Panc1 (cell line): ENCODE results near the gene ZNF124.

Source experiments
- CTCF ChIP-seq: fragments of 450-650 bp; IDR thresholded peaks from 2 replicates; pipeline ENCODE4 v1.5.1; 2017; ENCODE audit warnings: mild to moderate bottlenecking
- POLR2AphosphoS5 ChIP-seq: IDR thresholded peaks from 2 replicates; pipeline ENCODE4 v1.6.1; 2012; ENCODE audit warnings: mild to moderate bottlenecking, low read depth, low read length, moderate library complexity
- REST ChIP-seq, 2 experiments: IDR thresholded peaks; 2 replicates each; pipeline ENCODE4 v1.6.1; 2011 to 2012; ENCODE audit warnings: low read depth in 2 of 2, control low read depth in 1 of 2, low read length in 1 of 2, mild to moderate bottlenecking in 1 of 2, moderate library complexity in 1 of 2; ENCODE audit not compliant: insufficient read depth in 1 of 2

GRCh38 chr1:247216261-247216660 lies 44.4 kb upstream of the ZNF124 start:
- TF ChIP-seq CTCF: no peak
- no peak for TF ChIP-seq REST (IDR thresholded peaks at IDR 0.05; ENCODE audit: insufficient read depth in 1 of 2, low read depth in 2 of 2, low read length in 1 of 2)
- no peak for TF ChIP-seq POLR2AphosphoS5
